HL-60 (cell line): Measurements from ENCODE around the gene MSH4.
"Not testable (repeated sequence)": the region's sequence is repeated elsewhere in the genome, so short reads cannot be mapped to it uniquely, and the experiment has no call there.

ENCODE experiments used
- GABPA ChIP-seq: IDR thresholded peaks from 2 replicates; pipeline ENCODE4 v1.6.1; 2012; ENCODE audit warnings: low read depth
- TF ChIP-seq, protein P1 (sequence below): IDR thresholded peaks from one replicate; pipeline ENCODE4 v1.5.1; 2011; ENCODE audit warnings: low read length, control low read depth, inconsistent platforms; ENCODE audit not compliant: insufficient read depth
- TF ChIP-seq, protein P2 (sequence below): IDR thresholded peaks from 2 replicates; pipeline ENCODE4 v1.6.1; 2012; ENCODE audit warnings: low read depth; ENCODE audit not compliant: insufficient replicate concordance

DNA sequence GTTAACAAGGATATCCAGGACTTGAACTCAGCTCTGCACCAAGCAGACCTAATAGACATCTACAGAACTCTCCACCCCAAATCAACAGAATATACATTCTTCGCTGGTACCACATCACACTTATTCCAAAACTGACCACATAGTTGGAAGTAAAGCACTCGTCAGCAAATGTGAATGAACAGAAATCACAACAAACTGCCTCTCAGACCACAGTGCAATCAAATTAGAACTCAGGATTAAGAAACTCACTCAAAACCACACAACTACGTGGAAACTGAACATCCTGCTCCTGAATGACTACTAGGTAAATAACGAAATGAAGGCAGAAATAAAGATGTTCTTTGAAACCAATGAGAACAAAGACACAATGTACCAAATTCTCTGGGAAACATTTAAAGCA is 16.5 kb upstream of the MSH4 start:
- TF ChIP-seq, protein P1, sequence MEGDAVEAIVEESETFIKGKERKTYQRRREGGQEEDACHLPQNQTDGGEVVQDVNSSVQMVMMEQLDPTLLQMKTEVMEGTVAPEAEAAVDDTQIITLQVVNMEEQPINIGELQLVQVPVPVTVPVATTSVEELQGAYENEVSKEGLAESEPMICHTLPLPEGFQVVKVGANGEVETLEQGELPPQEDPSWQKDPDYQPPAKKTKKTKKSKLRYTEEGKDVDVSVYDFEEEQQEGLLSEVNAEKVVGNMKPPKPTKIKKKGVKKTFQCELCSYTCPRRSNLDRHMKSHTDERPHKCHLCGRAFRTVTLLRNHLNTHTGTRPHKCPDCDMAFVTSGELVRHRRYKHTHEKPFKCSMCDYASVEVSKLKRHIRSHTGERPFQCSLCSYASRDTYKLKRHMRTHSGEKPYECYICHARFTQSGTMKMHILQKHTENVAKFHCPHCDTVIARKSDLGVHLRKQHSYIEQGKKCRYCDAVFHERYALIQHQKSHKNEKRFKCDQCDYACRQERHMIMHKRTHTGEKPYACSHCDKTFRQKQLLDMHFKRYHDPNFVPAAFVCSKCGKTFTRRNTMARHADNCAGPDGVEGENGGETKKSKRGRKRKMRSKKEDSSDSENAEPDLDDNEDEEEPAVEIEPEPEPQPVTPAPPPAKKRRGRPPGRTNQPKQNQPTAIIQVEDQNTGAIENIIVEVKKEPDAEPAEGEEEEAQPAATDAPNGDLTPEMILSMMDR = not testable (repeated sequence)
- TF ChIP-seq GABPA = not testable (repeated sequence)
- TF ChIP-seq, protein P2, sequence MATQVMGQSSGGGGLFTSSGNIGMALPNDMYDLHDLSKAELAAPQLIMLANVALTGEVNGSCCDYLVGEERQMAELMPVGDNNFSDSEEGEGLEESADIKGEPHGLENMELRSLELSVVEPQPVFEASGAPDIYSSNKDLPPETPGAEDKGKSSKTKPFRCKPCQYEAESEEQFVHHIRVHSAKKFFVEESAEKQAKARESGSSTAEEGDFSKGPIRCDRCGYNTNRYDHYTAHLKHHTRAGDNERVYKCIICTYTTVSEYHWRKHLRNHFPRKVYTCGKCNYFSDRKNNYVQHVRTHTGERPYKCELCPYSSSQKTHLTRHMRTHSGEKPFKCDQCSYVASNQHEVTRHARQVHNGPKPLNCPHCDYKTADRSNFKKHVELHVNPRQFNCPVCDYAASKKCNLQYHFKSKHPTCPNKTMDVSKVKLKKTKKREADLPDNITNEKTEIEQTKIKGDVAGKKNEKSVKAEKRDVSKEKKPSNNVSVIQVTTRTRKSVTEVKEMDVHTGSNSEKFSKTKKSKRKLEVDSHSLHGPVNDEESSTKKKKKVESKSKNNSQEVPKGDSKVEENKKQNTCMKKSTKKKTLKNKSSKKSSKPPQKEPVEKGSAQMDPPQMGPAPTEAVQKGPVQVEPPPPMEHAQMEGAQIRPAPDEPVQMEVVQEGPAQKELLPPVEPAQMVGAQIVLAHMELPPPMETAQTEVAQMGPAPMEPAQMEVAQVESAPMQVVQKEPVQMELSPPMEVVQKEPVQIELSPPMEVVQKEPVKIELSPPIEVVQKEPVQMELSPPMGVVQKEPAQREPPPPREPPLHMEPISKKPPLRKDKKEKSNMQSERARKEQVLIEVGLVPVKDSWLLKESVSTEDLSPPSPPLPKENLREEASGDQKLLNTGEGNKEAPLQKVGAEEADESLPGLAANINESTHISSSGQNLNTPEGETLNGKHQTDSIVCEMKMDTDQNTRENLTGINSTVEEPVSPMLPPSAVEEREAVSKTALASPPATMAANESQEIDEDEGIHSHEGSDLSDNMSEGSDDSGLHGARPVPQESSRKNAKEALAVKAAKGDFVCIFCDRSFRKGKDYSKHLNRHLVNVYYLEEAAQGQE = not testable (repeated sequence)
